SIG-M5 treated with dmso at 0.1 percent for 504 hours (cell line): ENCODE data around the gene ALPL.
A peak's percentile ranks its signal among the peaks of the same experiment; 100 is the strongest.
"Not testable (repeated sequence)": the region's sequence is repeated elsewhere in the genome, so short reads cannot be mapped to it uniquely, and the experiment has no call there.

Source experiments
- DNase-seq: peaks from one replicate; lab custom pipeline; 2025; ENCODE audit not compliant: unreplicated experiment; lab: John Stamatoyannopoulos, UW

Gene ALPL

DNA sequence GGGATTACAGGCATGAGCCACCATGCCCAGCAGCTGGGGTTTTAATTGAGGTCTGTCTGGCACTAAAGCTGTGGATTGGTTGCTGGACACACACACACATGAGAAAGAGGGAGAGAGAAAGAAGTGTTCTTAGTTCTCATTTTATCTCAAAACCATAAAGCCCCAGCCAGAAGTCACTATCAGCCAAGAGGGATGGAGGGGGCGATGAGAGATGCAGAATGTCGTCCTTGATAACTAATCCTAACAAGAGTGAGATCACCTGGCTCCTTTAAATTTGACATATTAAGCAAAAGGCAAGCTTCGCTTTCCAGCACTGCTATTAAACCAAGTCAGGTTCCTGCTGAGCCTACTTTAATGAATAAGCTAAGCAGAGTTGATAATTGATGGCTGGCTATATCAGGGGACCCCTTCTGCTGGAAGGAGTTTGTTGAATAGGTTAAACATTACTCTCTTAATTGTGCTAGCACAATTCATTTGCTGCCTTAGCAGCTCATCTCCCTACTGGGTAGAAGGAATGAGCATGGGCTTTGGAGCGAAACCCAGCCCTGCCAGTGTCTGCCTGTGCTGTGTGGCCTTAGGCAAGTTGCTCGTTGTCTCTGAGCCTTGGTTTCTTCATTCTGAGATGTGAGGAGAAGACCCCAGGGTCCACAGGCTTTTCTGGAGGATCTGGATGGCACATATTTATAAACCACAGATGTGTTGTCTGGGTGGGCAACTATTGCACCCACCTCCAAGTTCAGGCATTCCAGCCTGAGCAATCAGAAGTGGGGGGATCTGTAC is 50.8 kb downstream of the ALPL start:
- DNase-seq, result no peak

- DNase-seq, result no peak
Measured at GRCh38 chr1:21560916-21561638, 51.9 kb downstream of the ALPL start.

DNA sequence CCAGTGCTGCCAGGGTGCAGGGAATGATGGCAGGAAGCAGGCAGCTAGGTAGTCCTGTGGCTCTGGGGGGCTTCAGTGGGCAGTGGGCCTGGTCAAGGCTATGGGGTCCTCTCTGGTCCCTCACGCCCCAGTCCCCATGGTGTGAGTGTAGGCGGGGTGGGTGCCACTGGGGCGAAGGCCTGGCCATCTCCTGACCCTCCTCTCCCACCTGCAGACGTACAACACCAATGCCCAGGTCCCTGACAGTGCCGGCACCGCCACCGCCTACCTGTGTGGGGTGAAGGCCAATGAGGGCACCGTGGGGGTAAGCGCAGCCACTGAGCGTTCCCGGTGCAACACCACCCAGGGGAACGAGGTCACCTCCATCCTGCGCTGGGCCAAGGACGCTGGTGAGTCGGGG is 53.7 kb downstream of the ALPL start:
- no peak for DNase-seq

- no peak for DNase-seq
Measured at GRCh38 chr1:21563971-21564370, 54.7 kb downstream of the ALPL start.

GRCh38 chr1:21564521-21565095 is 55.4 kb downstream of the ALPL start:
- DNase-seq, result no peak

GRCh38 chr1:21565285-21565684 is 56.1 kb downstream of the ALPL start:
- DNase-seq, result no peak

GRCh38 chr1:21566361-21566760 is 57.1 kb downstream of the ALPL start:
- DNase-seq, result not testable (repeated sequence)

DNA sequence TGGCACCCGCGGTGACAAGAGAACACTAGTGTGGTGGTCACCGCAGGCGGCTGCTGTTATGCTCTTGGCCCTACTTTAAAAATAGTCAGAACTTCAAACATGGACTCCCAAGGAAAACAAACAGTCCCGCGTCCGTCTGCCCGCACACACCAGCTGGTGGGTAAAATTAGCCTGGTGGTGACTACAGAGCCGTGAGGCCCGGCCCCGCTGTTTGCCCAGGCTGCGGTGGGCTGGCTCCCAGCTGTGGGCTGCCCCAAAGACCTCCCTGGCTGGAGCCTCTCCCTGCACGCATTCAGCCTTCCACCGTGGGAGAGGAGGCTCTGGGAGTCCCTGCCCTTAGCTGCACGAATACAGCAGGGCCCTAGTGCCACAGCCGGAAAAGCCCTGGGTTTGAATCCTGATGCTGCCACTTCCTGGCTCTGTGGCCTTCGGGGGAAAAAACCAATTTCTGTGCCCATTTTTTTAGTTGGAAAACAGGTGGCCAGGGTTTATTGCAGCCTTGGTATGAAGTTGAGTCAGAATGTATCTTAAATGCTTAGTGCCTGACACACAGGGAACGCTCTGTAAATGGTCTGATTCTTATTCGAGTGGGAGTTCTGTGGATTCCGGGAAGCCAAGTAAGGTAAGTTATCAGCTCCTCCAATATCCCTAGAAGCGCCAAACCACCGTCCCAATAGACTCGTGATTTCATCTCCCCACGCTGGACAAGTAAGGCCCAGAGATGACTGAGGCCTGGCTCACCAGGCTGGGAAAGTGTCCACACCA is 58.2 kb downstream of the ALPL start:
- DNase-seq, result no peak

- DNase-seq, result no peak
Measured at GRCh38 chr1:21568006-21568746, 59.0 kb downstream of the ALPL start.

DNA sequence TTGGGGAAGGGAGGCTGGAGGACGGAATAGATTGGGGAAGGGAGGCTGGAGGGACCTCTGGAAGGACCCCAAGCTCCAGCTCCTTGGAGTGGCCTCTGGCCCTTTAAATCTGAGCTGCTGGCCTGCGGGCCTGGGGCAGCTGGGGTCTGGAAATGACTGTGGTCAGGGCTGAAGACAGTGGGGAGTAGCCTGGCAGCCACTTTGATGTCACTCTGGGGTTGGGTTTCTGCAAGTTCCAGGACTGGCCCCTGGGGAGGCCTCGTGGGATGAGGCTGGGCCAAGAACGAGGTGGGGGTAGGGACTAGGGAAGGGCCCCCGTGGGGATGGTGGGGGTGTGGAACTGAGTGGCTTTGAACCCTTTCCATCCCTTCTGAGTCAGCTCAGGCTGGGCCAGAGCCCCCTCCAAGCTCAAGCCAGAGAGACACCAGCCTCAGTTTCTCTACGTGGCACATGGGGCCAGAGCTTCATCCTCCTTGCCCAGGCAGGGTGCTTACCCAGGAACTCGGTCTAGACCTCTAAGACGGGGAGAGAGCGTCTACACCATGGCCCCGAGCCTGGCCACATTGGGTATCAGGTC is 59.7 kb downstream of the ALPL start:
- DNase-seq, result no peak

GRCh38 chr1:21569820-21570527 is 60.8 kb downstream of the ALPL start:
- no peak for DNase-seq

DNA sequence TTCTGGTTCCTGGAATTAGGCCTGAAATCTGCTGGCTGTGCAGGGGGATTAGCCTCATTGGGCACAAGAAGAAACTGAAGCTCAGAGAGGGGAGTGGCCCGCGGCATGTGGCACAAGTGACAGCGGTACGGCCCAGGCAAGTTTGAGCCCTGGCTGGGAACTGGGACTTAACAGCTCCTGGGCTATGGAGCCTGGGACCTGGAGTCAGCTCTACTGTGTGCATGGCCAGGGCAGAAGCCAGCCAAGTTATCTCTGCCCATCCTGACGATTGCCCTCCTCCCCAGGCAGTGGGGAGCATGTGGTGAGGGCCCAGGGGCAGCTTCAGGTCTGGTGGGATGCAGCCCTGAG is 61.3 kb downstream of the ALPL start:
- DNase-seq, result no peak

GRCh38 chr1:21570885-21571284 is 61.7 kb downstream of the ALPL start:
- no peak for DNase-seq

DNA sequence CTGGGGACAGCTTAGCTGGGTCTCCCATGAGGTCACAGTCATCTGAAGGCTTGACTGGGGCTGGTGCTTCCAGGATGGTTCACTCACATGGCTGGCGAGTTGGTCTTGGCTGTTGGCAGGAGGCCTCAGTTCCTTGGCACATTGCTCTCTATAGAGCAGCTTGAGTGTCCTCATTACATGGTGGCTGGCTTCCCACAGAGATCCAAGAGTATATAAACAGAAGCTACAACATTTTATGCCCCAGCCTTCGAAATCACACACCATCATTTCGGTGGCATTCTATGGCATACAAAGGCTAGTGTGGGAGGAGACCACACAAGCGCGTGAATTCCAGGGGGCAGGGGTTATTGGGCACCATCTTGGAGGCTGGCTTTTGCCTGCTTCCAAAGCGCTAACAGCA is 63.0 kb downstream of the ALPL start:
- no peak for DNase-seq

- DNase-seq, result no peak
Measured at GRCh38 chr1:21572735-21573277, 63.6 kb downstream of the ALPL start.

- no peak for DNase-seq
Measured at GRCh38 chr1:21573475-21573874, 64.3 kb downstream of the ALPL start.

- peak; percentile 20 for DNase-seq
Measured at GRCh38 chr1:21573971-21574465, 64.8 kb downstream of the ALPL start.

DNA sequence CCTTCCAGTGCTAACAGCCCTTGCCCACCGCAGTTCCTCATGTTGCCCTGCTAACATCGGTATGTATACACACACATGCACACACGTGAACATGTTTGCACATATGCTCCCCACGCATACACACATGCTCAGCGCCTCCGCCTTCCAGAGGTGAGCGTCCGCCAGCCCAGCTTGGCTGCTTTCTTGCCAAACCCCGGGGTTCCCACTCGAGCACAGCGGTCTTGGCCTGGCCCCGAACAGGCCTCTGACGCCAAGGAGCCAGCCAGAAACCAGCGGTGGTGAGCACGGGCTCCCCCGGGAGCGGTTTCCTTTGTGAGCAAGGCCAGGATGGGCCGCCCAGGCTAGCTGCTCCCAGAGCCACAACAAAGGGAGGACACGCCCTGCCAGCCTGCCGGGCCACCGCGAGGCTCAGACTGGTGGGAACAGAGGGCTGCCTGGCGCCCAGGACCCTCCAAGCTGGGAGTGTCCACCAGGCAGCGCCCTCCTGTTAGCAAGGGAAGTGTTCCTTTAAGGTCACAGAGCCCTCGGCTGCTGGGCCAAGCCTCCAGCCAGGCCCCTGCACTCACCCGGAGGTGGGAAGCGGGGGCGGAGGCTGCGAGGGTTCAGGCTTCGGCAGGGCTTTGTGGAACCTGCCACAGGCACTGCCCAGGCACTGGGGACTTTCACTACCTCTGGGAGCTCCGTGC is 65.4 kb downstream of the ALPL start:
- no peak for DNase-seq
